ENCODE measurements around the gene MRPL54. TPM values are rescaled to one million over a fixed set of nuclear protein-coding genes. Genes with fewer than 3 reads are reported as not detected.

MRPL54 gene
- total and polyA plus RNA-seq, 5 donors from 2014 or later: 98.0 to 208 (median 157) TPM

- H3K4me1 Mint-ChIP-seq: no peaks in the 10 kb centered on the region
- no peak overlapping the region for H3K27ac Mint-ChIP-seq
These were observed 15.8 kb downstream of the MRPL54 start for GRCh38 chr19:3778104-3778867.

GRCh38 chr19:3778899-3779723 is 16.6 kb downstream of the MRPL54 start:
- Histone ChIP-seq H3K4me1 (ENCODE audit: control insufficient read depth, insufficient read depth, low read length, poor library complexity, severe bottlenecking) (no peaks in the 10 kb centered on the region), H3K9me3 (ENCODE audit: control insufficient read depth in 2 of 2, low read length in 2 of 2) (peaks cover 11 to 20% of the 10 kb centered on the region in 2 experiments), H3K36me3 (ENCODE audit: control insufficient read depth, insufficient read depth, low read length) (no peaks in the 10 kb centered on the region), H3K27me3 (ENCODE audit: control insufficient read depth, insufficient read depth, low read length) (no peaks in the 10 kb centered on the region), H3K27ac (ENCODE audit: insufficient read depth, low read length, poor library complexity, severe bottlenecking) (no peak overlapping the region), H3K4me3 (ENCODE audit: low read depth, low read length) (no peak overlapping the region)
- DNase-seq: no peak
- H3K27ac Mint-ChIP-seq: no peak overlapping the region
- ATAC-seq (ENCODE audit: low read depth in 2 of 2): no peak
- no peak overlapping the region for H3K4me3 Mint-ChIP-seq
- H3K4me1 Mint-ChIP-seq: peaks cover 0 to 2% (median 0%) of the 10 kb centered on the region in 4 donors
- H3K36me3 Mint-ChIP-seq: peaks cover 8% of the 10 kb centered on the region
- peaks cover 2 to 21% (median 7%) of the 10 kb centered on the region in 7 donors for H3K9me3 Mint-ChIP-seq
- no peaks in the 10 kb centered on the region for H3K27me3 Mint-ChIP-seq

More at GRCh38 chr19:3778104-3778867, 15.8 kb downstream of the MRPL54 start:
- H3K36me3 ChIP-seq (ENCODE audit: control insufficient read depth, insufficient read depth, low read length): no peaks in the 10 kb centered on the region
- peaks cover 8% of the 10 kb centered on the region for H3K36me3 Mint-ChIP-seq
- H3K4me1 ChIP-seq (ENCODE audit: control insufficient read depth, insufficient read depth, low read length, poor library complexity, severe bottlenecking): no peaks in the 10 kb centered on the region
- no peak overlapping the region for H3K4me3 Mint-ChIP-seq
- H3K4me3 ChIP-seq (ENCODE audit: low read depth, low read length): no peak overlapping the region
- no peaks in the 10 kb centered on the region for H3K27me3 ChIP-seq (ENCODE audit: control insufficient read depth, insufficient read depth, low read length)
- H3K9me3 Mint-ChIP-seq: peaks cover 2 to 21% (median 7%) of the 10 kb centered on the region in 7 donors
- peaks cover 11 to 20% of the 10 kb centered on the region in 2 experiments for H3K9me3 ChIP-seq (ENCODE audit: control insufficient read depth in 2 of 2, low read length in 2 of 2)
- ATAC-seq (ENCODE audit: low read depth in 2 of 2): no peak
- H3K27ac ChIP-seq (ENCODE audit: insufficient read depth, low read length, poor library complexity, severe bottlenecking): no peak overlapping the region
- no peak for DNase-seq
- H3K27me3 Mint-ChIP-seq: no peaks in the 10 kb centered on the region

- H3K4me1 Mint-ChIP-seq: peaks cover 0 to 10% (median 0%) of the 10 kb centered on the region in 4 donors
- H3K9me3 ChIP-seq (ENCODE audit: control insufficient read depth in 2 of 2, low read length in 2 of 2): peaks cover 11 to 20% of the 10 kb centered on the region in 2 experiments
- H3K27me3 ChIP-seq (ENCODE audit: control insufficient read depth, insufficient read depth, low read length): no peaks in the 10 kb centered on the region
- peaks cover 7% of the 10 kb centered on the region for H3K4me1 ChIP-seq (ENCODE audit: control insufficient read depth, insufficient read depth, low read length, poor library complexity, severe bottlenecking)
- H3K4me3 ChIP-seq (ENCODE audit: low read depth, low read length): no peak overlapping the region
- H3K36me3 ChIP-seq (ENCODE audit: control insufficient read depth, insufficient read depth, low read length): no peaks in the 10 kb centered on the region
- H3K27ac Mint-ChIP-seq: no peak overlapping the region
- H3K36me3 Mint-ChIP-seq: peaks cover 8% of the 10 kb centered on the region
- H3K9me3 Mint-ChIP-seq: peaks cover 2 to 21% (median 7%) of the 10 kb centered on the region in 7 donors
- no peak overlapping the region for H3K27ac ChIP-seq (ENCODE audit: insufficient read depth, low read length, poor library complexity, severe bottlenecking)
- ATAC-seq (ENCODE audit: low read depth in 2 of 2) (no peak), DNase-seq (peak in 1 of 3 donors; percentile 23)
- no peak overlapping the region for H3K4me3 Mint-ChIP-seq
- H3K27me3 Mint-ChIP-seq: peaks cover 6% of the 10 kb centered on the region
These were observed 18.4 kb downstream of the MRPL54 start for GRCh38 chr19:3780786-3781304.

- peaks cover 7% of the 10 kb centered on the region for H3K27me3 Mint-ChIP-seq
- peaks cover 8% of the 10 kb centered on the region for H3K36me3 Mint-ChIP-seq
- DNase-seq (no peak), ATAC-seq (ENCODE audit: low read depth in 2 of 2) (no peak)
- H3K9me3 Mint-ChIP-seq: peaks cover 2 to 21% (median 7%) of the 10 kb centered on the region in 7 donors
- H3K4me1 Mint-ChIP-seq: peaks cover 0 to 12% (median 0%) of the 10 kb centered on the region in 4 donors
- no peaks in the 10 kb centered on the region for H3K36me3 ChIP-seq (ENCODE audit: control insufficient read depth, insufficient read depth, low read length)
- H3K27ac ChIP-seq (ENCODE audit: insufficient read depth, low read length, poor library complexity, severe bottlenecking): no peak overlapping the region
- H3K4me3 ChIP-seq (ENCODE audit: low read depth, low read length): no peak overlapping the region
- H3K27me3 ChIP-seq (ENCODE audit: control insufficient read depth, insufficient read depth, low read length): no peaks in the 10 kb centered on the region
- H3K27ac Mint-ChIP-seq: no peak overlapping the region
- no peak overlapping the region for H3K4me3 Mint-ChIP-seq
- H3K9me3 ChIP-seq (ENCODE audit: control insufficient read depth in 2 of 2, low read length in 2 of 2): peaks cover 11 to 20% of the 10 kb centered on the region in 2 experiments
- peaks cover 7% of the 10 kb centered on the region for H3K4me1 ChIP-seq (ENCODE audit: control insufficient read depth, insufficient read depth, low read length, poor library complexity, severe bottlenecking)
These were observed 19.1 kb downstream of the MRPL54 start for GRCh38 chr19:3781603-3782002.

- DNase-seq (no peak), ATAC-seq (ENCODE audit: low read depth in 2 of 2) (no peak)
- Histone ChIP-seq H3K4me1 (ENCODE audit: control insufficient read depth, insufficient read depth, low read length, poor library complexity, severe bottlenecking) (peaks cover 7% of the 10 kb centered on the region), H3K27me3 (ENCODE audit: control insufficient read depth, insufficient read depth, low read length) (no peaks in the 10 kb centered on the region), H3K9me3 (ENCODE audit: control insufficient read depth in 2 of 2, low read length in 2 of 2) (peaks cover 11 to 20% of the 10 kb centered on the region in 2 experiments), H3K4me3 (ENCODE audit: low read depth, low read length) (no peak overlapping the region), H3K27ac (ENCODE audit: insufficient read depth, low read length, poor library complexity, severe bottlenecking) (no peak overlapping the region), H3K36me3 (ENCODE audit: control insufficient read depth, insufficient read depth, low read length) (no peaks in the 10 kb centered on the region)
- peaks cover 2 to 21% (median 7%) of the 10 kb centered on the region in 7 donors for H3K9me3 Mint-ChIP-seq
- no peak overlapping the region for H3K4me3 Mint-ChIP-seq
- peaks cover 12% of the 10 kb centered on the region for H3K27me3 Mint-ChIP-seq
- H3K36me3 Mint-ChIP-seq: peaks cover 8% of the 10 kb centered on the region
- H3K27ac Mint-ChIP-seq: peak overlapping the region in 1 of 3 donors; percentile 50
- peaks cover 0 to 14% (median 0%) of the 10 kb centered on the region in 4 donors for H3K4me1 Mint-ChIP-seq
These were observed 19.8 kb downstream of the MRPL54 start for GRCh38 chr19:3782330-3782729.

GRCh38 chr19:3782903-3783302 is 20.4 kb downstream of the MRPL54 start:
- no peaks in the 10 kb centered on the region for H3K36me3 ChIP-seq (ENCODE audit: control insufficient read depth, insufficient read depth, low read length)
- H3K27me3 ChIP-seq (ENCODE audit: control insufficient read depth, insufficient read depth, low read length): no peaks in the 10 kb centered on the region
- Mint-ChIP-seq H3K4me1 (peaks cover 0 to 14% (median 0%) of the 10 kb centered on the region in 4 donors), H3K27ac (no peak overlapping the region), H3K9me3 (peaks cover 2 to 21% (median 7%) of the 10 kb centered on the region in 7 donors), H3K4me3 (no peak overlapping the region), H3K36me3 (peaks cover 8% of the 10 kb centered on the region), H3K27me3 (peaks cover 12% of the 10 kb centered on the region)
- DNase-seq: no peak
- no peak overlapping the region for H3K4me3 ChIP-seq (ENCODE audit: low read depth, low read length)
- peaks cover 11 to 20% of the 10 kb centered on the region in 2 experiments for H3K9me3 ChIP-seq (ENCODE audit: control insufficient read depth in 2 of 2, low read length in 2 of 2)
- peaks cover 7% of the 10 kb centered on the region for H3K4me1 ChIP-seq (ENCODE audit: control insufficient read depth, insufficient read depth, low read length, poor library complexity, severe bottlenecking)
- no peak for ATAC-seq (ENCODE audit: low read depth in 2 of 2)
- H3K27ac ChIP-seq (ENCODE audit: insufficient read depth, low read length, poor library complexity, severe bottlenecking): no peak overlapping the region

- Mint-ChIP-seq H3K36me3 (peaks cover 8% of the 10 kb centered on the region), H3K4me3 (peak overlapping the region in 3 of 4 donors; percentile 47 to 81 (median 76)), H3K27ac (no peak overlapping the region), H3K9me3 (peaks cover 2 to 21% (median 7%) of the 10 kb centered on the region in 7 donors), H3K4me1 (peaks cover 0 to 14% (median 0%) of the 10 kb centered on the region in 4 donors), H3K27me3 (peaks cover 15% of the 10 kb centered on the region)
- Histone ChIP-seq H3K4me3 (ENCODE audit: low read depth, low read length) (no peak overlapping the region), H3K27ac (ENCODE audit: insufficient read depth, low read length, poor library complexity, severe bottlenecking) (no peak overlapping the region), H3K9me3 (ENCODE audit: control insufficient read depth in 2 of 2, low read length in 2 of 2) (peaks cover 11 to 20% of the 10 kb centered on the region in 2 experiments), H3K4me1 (ENCODE audit: control insufficient read depth, insufficient read depth, low read length, poor library complexity, severe bottlenecking) (peaks cover 7% of the 10 kb centered on the region), H3K27me3 (ENCODE audit: control insufficient read depth, insufficient read depth, low read length) (no peaks in the 10 kb centered on the region), H3K36me3 (ENCODE audit: control insufficient read depth, insufficient read depth, low read length) (no peaks in the 10 kb centered on the region)
- ATAC-seq (ENCODE audit: low read depth in 2 of 2) (no peak), DNase-seq (no peak)
These were observed 21.4 kb downstream of the MRPL54 start for GRCh38 chr19:3783660-3784584.

All from CD4-positive, CD25-positive, alpha-beta regulatory T cell (primary cell).